ENCODE data around the gene PDPR.
"Not testable (repeated sequence)": the region's sequence is repeated elsewhere in the genome, so short reads cannot be mapped to it uniquely, and the experiment has no call there.

The PDPR gene

DNA sequence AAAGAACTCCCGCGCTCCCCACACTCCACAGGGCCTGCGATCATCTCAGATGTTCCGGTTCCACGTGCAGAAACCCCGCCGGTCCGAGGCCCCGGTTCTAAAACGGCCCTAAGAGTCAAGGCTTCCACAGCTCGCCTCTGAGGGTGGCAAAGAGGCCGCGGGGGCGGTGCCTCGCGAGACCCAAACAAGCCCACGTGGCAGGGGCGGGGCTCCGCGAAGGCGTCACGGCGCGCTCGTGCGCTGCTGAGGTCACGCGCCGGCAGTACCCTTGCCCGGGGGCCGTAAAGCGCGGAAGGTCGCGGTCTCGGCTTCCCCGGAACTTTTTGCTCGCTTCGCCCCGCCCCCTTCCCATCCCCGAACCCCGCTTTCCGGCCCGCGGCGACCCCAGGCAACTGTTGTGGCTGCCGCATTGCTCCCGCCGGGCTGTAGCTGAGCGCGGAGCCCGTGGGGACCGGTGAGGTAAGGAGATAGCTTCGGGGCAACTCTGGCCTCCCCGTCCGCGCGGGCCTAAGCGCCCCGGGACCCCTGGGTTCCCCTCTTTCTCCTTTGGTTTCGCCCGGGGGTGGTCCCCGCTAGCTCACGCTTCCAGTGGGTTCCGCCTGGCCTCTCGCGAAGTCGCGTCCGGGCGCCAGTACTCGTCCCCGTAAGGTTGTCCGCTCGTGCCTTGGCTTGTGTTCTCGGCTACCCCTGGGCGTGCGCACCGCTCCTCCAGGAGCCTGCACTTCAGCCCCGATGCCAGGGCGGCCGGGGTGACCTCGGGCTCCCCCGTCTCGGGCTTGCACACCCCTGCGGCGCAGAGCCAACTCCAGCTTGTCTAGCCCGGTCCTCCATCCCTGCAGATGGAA lies at the start of gene PDPR:
PDPR (plus strand) TSS at position 351 of the 845 bp plus-strand sequence. CDS start 6,161 bp downstream, outside the sequence.
- DNase-seq = peak; percentile 68 to 89

DNA sequence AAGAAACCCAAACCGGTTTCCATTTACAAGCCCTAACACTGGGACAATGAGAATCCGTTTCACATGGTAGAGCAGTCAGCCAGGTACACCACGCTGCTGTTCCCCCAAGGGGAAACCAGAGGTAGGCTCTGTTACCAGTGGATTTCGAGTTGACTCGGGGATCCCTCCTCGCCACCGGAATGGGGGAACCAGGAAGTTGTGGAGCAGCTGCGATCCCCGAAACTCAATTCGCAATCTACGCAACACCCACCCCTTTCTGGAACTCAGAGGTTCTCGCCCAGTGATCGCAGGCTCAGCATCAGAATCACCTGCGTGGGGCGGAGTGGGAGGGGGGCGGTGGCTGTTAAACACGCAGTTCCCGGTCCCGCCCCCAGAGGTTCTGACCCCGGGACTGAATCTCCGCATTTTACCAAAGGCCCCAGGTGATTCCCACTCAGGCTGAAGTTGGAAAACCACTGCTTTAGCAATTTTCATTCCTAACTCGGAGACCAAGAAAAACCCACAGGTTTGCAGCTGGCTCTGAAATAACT lies 49.2 kb upstream of the PDPR start:
- DNase-seq = peak in 1 of 2 donors; percentile 7

DNA sequence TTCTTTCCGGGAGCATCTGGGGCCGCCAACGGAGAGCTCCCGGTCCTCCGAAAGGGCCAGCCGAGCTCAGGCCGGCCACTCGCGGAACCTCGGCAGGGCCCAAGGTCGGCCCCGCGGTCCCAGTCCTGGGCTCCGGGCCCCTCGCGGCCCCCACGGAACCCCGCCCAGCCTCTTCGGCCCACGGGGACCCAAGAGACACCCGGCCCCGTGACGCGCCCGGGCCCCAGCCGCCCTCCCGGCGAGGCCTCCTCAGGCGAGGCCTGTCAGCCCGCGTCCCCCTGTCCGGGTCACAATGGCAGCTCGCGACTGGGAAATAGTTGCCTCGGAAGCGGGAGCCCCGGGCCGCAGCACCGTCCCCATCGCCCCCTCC lies 48.8 kb upstream of the PDPR start:
- not testable (repeated sequence) for DNase-seq

DNA sequence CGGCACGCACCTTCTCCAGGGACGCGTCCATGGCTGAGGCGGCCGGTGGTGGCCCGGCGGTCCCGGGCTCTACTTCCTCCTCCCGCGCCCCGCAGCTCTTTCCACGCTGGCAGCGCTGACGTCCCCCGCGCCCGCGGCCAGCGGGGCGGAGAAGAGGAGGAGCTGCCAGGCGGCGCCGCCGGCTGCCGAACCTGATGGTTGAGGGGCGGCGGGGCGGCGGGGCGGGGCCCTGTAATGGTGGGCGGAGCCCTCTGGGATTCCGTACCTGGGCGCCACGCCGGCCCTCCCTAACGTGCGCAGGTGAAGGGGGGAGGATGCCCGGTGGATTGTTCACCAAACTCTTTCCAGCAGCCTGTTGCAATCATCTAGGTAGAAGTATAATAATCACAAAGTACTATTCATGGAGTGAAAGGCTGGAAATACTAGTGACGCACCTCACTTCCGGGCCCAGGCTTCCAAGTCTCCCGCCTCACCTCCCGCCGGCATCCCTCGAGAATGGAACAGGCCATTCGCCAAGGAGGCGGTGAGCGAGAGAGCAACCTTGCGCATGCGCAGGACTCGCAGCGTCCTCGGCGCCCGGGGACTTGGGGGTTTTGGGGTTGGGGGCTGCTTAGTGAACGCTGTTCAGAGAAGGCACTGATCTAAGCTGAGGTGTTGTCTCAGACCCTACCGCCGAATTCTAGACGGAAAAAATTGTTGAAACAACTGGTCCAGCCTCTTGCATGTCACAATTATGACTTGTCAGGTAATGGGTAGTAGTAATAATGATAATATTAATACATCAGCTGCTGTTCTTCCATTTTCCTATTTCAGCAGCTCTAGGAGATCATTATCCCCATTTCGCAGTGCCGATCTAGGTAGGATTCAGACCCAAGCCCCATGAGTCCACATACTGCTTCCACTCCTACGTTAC lies 48.1 kb upstream of the PDPR start:
- peak; percentile 31 to 59 for DNase-seq

DNA sequence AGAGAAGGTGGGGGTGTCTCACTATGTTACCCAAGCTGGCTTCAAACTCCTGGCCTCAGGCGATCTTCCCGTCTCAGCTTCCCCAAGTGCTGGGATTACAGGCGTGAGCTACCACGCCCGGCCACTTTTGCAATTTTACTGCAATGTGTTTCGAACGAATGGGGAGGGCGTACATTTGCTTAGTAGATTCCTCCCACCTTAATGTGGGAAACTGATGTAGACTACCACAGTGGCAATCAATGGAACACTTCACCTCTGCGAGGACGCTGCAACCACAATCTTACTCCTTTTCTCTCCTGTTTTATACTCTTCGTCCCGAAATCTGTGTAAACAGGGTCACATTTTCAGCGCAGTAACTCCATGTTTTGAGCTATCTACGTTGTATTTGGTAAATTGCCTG lies 47.4 kb upstream of the PDPR start:
- not testable (repeated sequence) for DNase-seq

DNA sequence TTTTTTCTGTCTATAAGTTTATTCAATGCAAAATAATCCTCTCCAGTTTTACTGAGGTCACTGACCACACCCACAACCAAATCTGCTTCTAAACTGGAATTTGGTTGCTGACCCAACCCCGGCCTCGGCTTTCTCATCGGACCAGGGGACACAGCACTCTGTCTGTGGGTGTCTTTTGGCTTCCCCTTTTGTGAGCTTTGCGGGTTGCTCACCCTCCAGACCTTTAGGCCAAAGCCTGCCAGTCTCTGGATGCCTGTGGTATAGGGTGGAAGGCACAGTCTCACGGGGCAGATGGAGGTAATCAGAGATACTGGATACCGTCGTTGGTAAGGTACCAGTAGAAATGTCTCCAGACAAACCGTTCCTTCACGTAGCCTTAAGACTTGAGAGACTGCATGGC lies 35.1 kb upstream of the PDPR start:
- not testable (repeated sequence) for DNase-seq

DNA sequence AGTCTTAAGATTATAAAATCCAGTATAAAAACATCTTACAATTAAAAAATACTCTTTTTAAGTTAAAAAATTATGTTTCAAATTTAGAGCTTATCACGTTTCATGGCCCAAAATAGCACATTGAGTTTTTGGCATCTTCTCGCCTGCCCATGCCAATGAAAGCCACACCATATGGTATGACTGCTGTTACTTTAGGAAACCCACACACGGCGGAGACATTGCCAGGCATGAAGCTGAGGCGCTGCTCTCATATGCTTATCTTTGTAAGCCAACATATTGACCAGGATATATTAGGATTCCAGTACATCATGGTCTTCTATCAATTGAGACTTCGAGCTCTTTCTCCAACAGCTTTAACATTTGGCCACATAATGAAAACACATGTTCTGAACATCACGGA lies 32.9 kb upstream of the PDPR start:
- not testable (repeated sequence) for DNase-seq

DNA sequence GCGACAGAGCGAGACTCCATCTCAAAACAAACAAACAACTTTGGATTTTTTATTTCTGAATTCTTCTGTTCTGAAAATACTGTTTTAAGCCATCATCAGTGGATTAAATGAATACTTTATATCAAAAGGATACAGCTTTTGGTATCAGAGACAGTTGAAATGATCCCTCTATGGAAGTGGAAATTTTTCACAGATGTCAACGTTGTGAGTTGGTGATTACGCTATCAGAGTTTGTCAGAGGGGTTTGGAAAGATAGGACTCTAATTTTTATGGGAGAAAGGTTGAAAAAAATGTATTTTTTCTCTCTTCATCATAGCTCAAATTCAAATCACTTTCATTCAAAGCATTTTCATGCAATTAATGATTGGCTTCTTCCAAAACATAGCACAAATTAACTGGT lies 30.2 kb upstream of the PDPR start:
- not testable (repeated sequence) for DNase-seq

DNA sequence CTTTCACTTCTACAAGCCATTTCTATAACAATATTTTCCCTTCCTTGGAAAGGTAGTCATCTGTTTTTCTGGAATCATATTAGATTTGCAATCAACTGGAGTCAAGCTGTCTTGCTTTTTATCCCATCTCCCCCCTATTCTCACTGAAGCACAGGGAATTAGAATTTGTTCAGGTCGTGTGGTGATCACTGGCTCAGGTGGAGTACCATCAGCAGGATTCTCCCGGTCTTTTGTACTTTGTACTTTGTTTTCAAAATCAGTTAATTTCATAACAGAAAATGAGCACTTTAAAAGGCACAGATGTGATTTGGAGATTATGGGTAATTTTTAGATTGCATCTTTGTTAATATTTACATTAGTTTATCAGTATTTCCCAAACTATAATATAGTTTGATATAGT lies 26.0 kb upstream of the PDPR start:
- DNase-seq = not testable (repeated sequence)

DNA sequence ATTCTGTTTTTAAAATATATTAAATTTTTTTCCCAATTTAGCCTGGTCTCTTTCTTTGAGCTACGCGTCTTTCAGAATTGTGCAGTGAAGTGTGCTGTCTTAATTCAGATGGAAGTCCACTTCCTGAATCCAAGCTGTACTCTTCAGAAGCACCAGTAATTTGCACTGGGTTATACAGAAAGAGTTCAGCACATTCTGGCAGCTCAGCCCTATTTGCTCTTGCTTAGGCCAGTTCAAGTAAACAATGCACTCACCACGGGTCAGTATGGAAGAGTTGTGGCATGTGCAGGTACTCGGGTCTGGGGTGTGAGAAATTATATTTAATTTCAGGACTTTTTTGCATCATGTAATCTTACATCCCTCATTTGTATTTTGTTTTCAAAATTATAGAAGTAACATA lies 25.3 kb upstream of the PDPR start:
- DNase-seq = not testable (repeated sequence)

DNA sequence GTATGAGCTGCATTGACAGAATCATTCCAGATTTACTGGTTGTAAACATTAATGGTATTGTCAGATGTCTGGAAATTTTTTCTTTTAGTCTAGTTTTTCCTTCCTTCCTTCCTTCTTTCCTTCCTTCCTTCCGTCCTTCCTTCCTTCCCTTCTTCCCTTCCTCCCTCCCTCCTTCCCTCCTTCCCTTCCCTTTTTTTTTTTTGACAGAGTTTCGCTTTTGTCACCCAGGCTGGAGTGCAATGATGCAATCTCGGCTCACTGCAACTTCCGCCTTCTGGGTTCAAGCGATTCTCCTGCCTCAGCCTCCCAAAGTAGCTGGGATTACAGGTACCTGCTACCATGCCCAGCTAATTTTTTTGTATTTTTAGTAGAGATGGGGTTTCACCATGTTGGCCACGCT lies 24.8 kb upstream of the PDPR start:
- not testable (repeated sequence) for DNase-seq

DNA sequence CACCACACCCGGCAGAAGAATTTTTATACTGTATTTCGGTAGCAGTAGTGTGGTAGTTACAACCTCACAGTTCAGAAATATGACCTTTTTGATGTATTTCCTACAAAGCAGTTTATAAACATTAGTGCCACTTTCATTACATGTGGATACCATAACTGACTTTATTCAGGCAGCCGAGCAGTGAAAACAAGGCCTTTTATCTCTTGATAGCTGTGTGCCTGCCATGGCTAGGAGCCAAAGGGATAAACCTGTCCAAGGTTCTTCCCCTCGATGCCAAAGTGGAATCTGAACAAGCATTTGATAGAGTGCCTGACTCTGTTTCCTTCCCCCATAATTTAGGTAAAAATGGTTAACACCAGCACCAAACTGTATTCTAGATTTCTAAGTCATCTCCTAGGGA lies 23.0 kb upstream of the PDPR start:
- DNase-seq = not testable (repeated sequence)

DNA sequence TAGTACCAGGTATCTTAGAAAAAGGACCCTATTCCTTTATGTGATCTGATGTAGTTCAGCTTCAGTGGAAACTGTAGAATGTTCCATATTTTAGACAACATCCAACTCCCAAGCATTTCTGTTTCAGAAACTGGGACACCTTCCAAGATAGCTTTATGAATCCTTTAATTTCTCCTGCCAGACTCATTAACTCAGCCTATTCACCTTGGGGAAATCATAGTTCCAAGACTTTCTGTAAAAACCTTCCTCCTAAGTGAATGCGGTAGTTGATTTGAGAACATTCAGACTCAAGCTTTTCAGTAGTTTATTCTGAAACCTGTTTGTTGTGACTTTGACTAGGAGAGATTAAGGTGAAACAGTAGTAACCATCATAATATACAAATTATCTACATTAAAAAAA lies 20.0 kb upstream of the PDPR start:
- DNase-seq = not testable (repeated sequence)

DNA sequence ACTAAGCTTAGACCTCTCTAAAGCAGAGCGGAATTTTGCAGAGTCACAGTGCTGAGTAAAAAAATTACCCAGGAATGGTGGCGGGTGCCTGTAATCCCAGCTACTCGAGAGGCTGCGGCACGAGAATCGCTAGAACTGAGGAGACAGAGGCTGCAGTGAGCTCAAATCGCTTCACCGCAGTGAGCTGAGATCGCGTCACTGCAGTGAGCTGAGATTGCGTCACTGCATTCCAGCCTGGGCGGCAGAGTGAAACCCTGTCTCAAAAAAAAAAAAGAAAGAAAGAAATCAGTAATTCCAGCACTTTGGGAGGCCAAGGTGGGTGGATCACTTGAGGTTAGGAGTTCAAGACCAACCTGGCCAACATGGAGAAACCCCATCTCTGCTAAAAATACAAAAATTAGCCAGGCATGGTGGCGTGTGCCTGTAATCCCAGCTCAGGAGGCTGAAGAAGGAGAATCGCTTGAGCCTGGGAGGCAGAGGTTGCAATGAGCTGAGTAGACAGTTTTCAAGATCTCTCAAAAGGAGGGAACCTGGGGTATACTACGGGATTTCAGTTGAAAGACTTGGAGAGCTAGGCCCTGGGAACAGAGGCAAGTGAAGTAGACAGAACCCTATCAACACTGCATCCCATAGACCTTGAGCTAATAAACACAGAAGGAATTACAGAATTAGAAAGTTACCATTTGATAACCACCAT lies 4.4 kb upstream of the PDPR start:
- DNase-seq = not testable (repeated sequence)

DNA sequence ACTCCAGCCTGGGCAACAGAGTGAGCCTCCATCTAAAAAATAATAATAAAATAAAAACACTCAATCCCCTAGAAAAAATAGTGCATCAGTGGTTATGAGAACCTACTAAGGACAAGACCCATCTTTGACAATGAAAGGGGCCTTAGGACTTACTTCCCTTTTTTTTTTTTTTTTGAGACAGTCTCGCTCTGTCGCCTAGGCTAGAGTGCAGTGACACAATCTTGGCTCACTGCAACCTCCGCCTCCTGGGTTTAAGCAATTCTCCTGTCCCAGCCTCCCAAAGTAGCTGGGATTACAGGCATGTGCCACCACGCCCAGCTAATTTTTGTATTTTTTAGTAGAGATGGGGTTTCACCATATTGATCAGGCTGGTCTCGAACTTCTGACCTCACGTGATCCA lies 2.0 kb upstream of the PDPR start:
- DNase-seq = not testable (repeated sequence)

DNA sequence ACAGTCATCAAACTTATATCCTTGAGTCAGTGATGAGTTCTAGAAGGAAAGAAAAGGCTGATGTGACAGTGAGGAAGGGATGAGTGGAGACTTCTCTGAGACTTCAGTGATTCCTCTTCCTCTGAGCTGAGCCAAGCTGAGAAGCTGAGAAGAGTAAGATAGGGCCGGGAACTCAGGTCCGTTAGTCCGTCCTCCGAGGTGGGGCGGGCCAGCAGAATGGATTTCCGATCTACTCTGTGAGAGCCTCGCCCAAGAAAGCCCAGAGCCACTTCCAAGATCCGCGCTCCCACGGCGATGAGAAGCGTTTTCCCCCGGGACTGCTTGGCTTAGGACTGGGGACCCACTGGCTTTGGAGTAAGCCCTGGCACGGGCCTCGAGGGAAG lies 542 bp upstream of the PDPR start:
- DNase-seq = not testable (repeated sequence)

DNA sequence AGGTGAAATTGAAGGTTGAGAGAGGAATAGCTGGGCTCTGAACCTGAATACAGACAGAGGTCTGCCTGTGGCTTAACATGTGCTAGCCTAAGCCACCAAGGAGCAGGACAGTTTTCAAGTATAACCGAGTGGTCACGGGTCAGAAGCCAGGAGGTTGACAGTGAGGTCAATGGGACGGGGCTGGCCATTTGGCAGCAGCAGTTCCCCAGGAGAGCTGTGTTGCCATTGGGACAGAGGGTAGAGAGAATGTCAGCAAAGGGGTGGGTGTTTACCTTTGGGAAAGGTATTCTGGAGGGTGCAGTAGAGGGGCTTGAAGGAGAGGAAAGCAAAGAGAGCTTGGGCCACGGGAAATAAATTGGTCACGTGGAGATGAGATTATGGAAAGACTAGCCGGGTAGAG lies 4.2 kb downstream of the PDPR start:
- not testable (repeated sequence) for DNase-seq

DNA sequence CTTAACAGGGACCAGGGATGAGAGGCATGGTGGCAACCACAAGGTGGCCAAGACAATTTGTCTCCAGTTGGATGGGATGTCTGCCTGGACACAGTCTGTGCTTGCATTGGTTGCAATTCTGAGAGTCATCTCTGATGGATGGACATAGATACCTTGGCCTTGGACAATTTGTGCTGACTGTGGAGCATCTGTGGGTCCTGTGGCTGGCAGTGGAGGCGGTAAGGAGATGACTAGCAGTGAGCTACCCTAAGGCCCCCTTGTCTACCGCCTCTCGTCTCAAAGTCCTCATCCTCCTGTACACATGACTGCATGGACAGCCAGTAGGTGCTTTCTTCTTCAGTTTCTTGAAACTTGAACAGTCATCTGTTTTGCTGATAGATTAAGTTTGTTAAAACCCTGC lies 4.6 kb downstream of the PDPR start:
- DNase-seq = not testable (repeated sequence)

DNA sequence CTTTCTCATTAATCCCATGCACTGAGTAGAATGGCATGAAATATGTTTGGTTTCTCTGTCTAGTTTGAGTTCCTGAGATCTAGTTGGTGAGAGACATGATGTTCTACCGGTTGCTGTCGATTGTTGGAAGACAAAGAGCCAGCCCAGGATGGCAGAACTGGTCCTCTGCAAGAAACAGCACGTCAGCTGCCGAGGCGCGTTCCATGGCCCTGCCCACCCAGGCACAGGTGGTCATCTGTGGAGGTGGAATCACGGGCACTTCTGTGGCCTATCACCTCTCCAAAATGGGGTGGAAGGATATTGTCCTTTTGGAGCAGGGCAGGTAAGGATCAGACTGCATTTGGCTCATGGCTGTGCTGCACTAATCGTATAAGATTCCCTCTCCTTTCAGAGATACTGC lies 6.3 kb downstream of the PDPR start:
- DNase-seq = not testable (repeated sequence)

DNA sequence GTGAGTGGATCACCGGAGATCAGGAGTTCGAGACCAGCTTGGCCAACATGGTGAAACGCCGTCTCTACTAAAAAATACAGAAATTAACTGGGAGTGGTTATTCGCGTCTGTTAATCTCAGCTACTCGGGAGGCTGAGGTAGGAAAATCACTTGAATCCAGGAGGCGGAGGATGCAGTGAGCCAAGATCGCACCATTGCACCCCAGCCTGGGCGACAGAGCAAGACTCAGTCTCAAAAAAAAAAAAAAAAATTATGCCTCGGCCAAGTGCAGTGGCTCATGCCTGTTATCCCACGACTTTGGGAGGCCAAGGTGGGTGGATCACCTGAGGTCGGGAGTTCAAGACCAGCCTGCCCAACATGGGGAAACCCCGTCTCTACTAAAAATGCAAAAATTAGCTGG lies 9.7 kb downstream of the PDPR start:
- not testable (repeated sequence) for DNase-seq

DNA sequence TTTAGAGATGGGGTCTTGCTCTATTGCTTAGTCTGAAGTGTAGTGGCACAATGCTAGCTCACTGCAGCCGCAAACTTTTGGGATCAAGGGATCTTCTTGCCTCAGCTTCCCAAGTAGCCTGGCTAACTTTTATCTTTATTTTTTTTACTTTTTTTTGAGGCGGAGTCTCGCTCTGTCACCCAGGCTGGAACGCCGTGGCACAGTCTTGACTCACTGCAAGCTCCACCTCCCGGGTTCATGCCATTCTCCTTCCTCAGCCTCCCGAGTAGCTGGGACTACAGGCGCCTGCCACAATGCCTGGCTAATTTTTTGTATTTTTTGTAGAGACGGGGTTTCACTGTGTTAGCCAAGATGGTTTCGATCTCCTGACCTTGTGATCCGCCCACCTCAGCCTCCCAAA lies 12.1 kb downstream of the PDPR start:
- not testable (repeated sequence) for DNase-seq

DNA sequence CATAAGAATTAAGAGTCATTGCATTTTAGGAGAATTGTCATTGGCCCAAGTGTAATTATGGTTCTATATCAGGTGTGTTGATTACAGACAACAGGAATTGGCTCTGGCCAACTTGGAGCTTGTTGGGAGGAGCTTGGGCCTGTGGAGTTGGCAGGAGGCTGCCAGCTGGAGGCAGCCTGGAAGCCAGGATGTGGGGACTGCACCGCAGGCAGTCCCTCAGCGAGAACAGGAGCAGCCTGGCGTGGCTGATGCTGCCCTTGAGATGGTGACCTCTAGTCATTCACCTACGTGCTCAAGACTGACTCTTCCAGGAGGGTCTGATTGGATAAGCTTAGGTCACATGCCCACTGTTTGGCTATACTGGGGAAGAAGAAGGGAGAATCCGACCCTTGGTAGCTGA lies 13.6 kb downstream of the PDPR start:
- not testable (repeated sequence) for DNase-seq

DNA sequence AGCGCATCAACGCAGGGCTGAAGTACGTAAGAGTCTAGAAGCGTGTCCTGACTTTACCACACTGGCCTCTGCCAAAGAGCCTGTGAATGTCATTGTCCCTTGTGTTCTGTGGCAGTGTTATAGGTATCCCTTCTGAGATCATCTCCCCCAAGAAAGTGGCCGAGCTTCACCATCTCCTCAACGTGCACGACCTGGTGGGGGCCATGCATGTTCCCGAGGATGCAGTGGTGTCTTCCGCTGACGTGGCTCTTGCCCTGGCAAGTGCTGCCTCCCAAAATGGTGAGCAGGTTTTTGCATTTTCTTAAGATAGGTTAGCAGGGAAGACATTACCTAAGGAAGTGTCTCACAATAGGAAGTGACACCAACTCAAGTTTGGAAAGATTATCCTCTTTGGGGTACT lies 14.7 kb downstream of the PDPR start:
- DNase-seq = not testable (repeated sequence)

All from bone marrow (tissue), 2 donors.